Neural progenitor cell (in vitro differentiated cells): Measurements from ENCODE around the gene MRPL19.

Experiments used
- EZH2 ChIP-seq: fragments of 200-600 bp; sonication (generic); IDR thresholded peaks from 2 replicates; pipeline ENCODE4 v1.6.1; 2017; ENCODE audit warnings: antibody characterized with exemption, mild to moderate bottlenecking, moderate library complexity
- EZH2phosphoT487 ChIP-seq: fragments of 200-600 bp; sonication (generic); IDR thresholded peaks from 2 replicates; pipeline ENCODE4 v1.6.1; 2017; ENCODE audit warnings: antibody characterized with exemption
- TF ChIP-seq, protein P1 (sequence below): fragments of 200-600 bp; sonication (generic); IDR thresholded peaks from 2 replicates; pipeline ENCODE4 v1.5.1; 2017; ENCODE audit warnings: antibody characterized with exemption, mild to moderate bottlenecking

DNA sequence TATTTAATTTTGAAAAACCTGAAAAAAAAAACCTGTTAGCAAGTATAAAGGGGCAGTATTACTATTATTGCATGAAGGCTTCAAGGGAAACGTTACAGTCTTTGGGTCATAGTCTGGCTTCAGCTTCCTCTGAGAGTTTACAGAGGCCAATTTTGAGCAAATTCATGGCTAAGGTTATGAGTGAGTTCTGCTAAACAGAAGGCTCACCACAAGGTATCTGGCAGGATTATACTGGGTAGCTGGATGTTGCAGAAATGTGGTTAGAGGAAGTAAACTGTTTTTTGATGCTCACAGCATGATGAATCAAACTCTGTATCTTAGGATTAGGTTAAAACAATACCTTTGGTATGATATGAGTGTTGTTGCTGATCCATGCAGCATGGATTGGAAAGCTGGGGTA lies 9.3 kb downstream of the MRPL19 start:
- TF ChIP-seq, protein P1, sequence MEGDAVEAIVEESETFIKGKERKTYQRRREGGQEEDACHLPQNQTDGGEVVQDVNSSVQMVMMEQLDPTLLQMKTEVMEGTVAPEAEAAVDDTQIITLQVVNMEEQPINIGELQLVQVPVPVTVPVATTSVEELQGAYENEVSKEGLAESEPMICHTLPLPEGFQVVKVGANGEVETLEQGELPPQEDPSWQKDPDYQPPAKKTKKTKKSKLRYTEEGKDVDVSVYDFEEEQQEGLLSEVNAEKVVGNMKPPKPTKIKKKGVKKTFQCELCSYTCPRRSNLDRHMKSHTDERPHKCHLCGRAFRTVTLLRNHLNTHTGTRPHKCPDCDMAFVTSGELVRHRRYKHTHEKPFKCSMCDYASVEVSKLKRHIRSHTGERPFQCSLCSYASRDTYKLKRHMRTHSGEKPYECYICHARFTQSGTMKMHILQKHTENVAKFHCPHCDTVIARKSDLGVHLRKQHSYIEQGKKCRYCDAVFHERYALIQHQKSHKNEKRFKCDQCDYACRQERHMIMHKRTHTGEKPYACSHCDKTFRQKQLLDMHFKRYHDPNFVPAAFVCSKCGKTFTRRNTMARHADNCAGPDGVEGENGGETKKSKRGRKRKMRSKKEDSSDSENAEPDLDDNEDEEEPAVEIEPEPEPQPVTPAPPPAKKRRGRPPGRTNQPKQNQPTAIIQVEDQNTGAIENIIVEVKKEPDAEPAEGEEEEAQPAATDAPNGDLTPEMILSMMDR: no peak
- TF ChIP-seq EZH2 (no peak), EZH2phosphoT487 (no peak)
